CD4-positive, CD25-positive, alpha-beta regulatory T cell (primary cell): ENCODE data around the gene TTLL5. TPM values are rescaled to one million over a fixed set of nuclear protein-coding genes. Genes with fewer than 3 reads are reported as not detected.

Experiments used
- ATAC-seq, 2 donors: fragments of 150-1000 bp; cut with Tn5 transposase; one replicate each; pipeline ENCODE4 v1.10.0; 2021; ENCODE audit warnings: low read depth in 2 of 2, moderate number of reproducible peaks in 2 of 2, moderate library complexity in 1 of 2
- DNase-seq, 3 donors: peaks; one replicate each; pipeline versions ENCODE4 v3.0.0 to v3.0.0-alpha.2; 2012 to 2022; ENCODE audit warnings: mixed read lengths in 1 of 3
- H3K27ac ChIP-seq: one replicate; pipeline ENCODE4 v1.7.0; 2013; ENCODE audit warnings: mild to moderate bottlenecking, low read length; ENCODE audit not compliant: insufficient read depth, poor library complexity, severe bottlenecking
- H3K27me3 ChIP-seq: one replicate; pipeline ENCODE4 v1.7.0; 2013; ENCODE audit warnings: low read length; ENCODE audit not compliant: control insufficient read depth, insufficient read depth
- H3K36me3 ChIP-seq: one replicate; pipeline ENCODE4 v1.7.0; 2013; ENCODE audit warnings: mild to moderate bottlenecking, low read length, moderate library complexity; ENCODE audit not compliant: control insufficient read depth, insufficient read depth
- H3K4me1 ChIP-seq: 2 replicates; pipeline ENCODE4 v1.7.0; 2013; ENCODE audit warnings: mild to moderate bottlenecking, low read length; ENCODE audit not compliant: insufficient read depth, control insufficient read depth, poor library complexity, severe bottlenecking
- H3K4me3 ChIP-seq: one replicate; pipeline ENCODE4 v1.7.0; 2013; ENCODE audit warnings: low read depth, mild to moderate bottlenecking, low read length, moderate library complexity
- H3K9me3 ChIP-seq, 2 experiments: 1 replicate in 1 of 2; 2 replicates in 1 of 2; pipeline ENCODE4 v1.7.0; 2013; ENCODE audit warnings: low read length in 2 of 2, mild to moderate bottlenecking in 1 of 2, moderate library complexity in 1 of 2; ENCODE audit not compliant: control insufficient read depth in 2 of 2
- H3K27ac Mint-ChIP-seq, 3 donors: one replicate each; pipeline ENCODE4 v1.8.0; 2020 to 2022; ENCODE audit warnings: mild to moderate bottlenecking in 3 of 3, mixed read lengths in 3 of 3, moderate library complexity in 2 of 3
- H3K27me3 Mint-ChIP-seq: one replicate; pipeline ENCODE4 v1.8.0; 2022; ENCODE audit warnings: mild to moderate bottlenecking, mixed read lengths
- H3K36me3 Mint-ChIP-seq: one replicate; pipeline ENCODE4 v1.8.0; 2020; ENCODE audit warnings: mixed read lengths
- H3K4me1 Mint-ChIP-seq, 4 donors: one replicate each; pipeline ENCODE4 v1.8.0; 2020 to 2022; ENCODE audit warnings: mixed read lengths in 4 of 4, mild to moderate bottlenecking in 1 of 4
- H3K4me3 Mint-ChIP-seq, 4 donors: one replicate each; pipeline ENCODE4 v1.8.0; 2020 to 2022; ENCODE audit warnings: mild to moderate bottlenecking in 4 of 4, mixed read lengths in 4 of 4, moderate library complexity in 3 of 4
- H3K9me3 Mint-ChIP-seq, 7 donors: one replicate each; pipeline ENCODE4 v1.8.0; 2020 to 2022; ENCODE audit warnings: mixed read lengths in 7 of 7, mild to moderate bottlenecking in 3 of 7, moderate library complexity in 2 of 7
- polyA plus RNA-seq, 4 donors: library from polyadenylated mRNA; unstranded; fragments of 300-500 nt; fragmentation: Illumina TruSeq; gene quantifications; one replicate each; pipeline ENCODE4 v1.2.3, GENCODE V29; 2021
- total RNA-seq: library from RNA; stranded (reverse); gene quantifications from one replicate; pipeline ENCODE4 v1.2.3, GENCODE V29; 2022

The TTLL5 gene
- total and polyA plus RNA-seq, 5 donors from 2014 or later, result 4.9 to 39.2 (median 8.7) TPM

DNA sequence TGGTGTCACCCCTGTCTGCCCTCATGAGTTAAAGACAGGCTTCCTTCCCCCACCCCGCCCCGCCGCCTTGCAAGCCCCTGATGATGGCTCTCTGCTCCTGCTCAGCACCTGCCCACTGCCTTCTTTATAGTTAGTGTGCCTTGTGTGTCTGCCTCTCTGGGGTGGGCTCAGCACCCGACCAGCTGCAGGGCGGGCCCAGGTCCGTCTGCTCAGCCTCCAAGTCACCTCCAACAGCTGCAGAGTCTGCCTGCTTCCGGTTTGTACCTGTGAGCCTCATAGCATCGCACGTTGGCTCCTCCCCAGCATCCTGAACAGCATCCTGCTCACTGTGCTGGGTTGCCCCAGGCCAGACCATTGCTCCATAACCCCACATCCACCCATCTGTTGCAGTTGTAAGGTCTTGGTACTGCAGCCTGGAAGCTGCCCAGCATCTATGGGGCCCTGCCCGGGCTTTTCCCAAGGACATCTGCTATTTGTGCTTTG, 317.2 kb downstream of the TTLL5 start:
- peaks cover 3% of the 10 kb centered on the region for H3K36me3 Mint-ChIP-seq
- ATAC-seq, result peak; percentile 36 to 60

DNA sequence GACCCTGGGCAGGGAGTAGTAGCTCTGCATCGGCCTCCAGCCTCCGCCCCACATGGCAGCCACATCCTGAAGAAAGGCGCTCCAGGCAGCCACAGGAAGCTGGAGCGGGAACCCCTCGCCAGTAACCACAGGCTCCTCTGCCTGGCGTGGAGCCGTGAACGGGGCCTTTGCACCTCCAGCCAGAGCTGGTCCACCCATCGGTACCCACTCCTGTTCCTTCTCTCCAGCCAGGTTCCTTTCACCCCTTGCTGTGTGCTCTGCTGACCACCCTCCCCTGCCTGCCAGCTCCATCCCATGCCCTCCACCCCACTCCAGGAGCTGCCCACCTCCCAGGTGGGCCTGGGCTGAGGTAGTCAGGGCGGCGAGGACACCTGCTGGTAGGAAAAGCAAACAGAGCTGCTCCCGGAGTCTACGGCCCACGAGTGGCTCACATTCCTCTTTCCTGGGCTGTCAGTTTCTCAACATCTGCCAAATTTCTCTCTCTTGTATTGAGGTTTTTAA, 318.1 kb downstream of the TTLL5 start:
- no peaks in the 10 kb centered on the region for H3K9me3 ChIP-seq
- peak overlapping the region in 2 of 4 donors; percentile 32 to 64 for H3K4me3 Mint-ChIP-seq
- ATAC-seq, result no peak

More for the DNA sequence above, 317.2 kb downstream of the TTLL5 start:
- Histone ChIP-seq H3K36me3 (no peaks in the 10 kb centered on the region), H3K27me3 (no peaks in the 10 kb centered on the region), H3K27ac (no peak overlapping the region), H3K9me3 (no peaks in the 10 kb centered on the region), H3K4me3 (no peak overlapping the region), H3K4me1 (peaks cover 28% of the 10 kb centered on the region)
- H3K4me3 Mint-ChIP-seq, result peak overlapping the region; percentile 24 to 73 (median 54)
- no peaks in the 10 kb centered on the region for H3K9me3 Mint-ChIP-seq
- DNase-seq, result peak in 2 of 3 donors; percentile 45 to 69
- no peaks in the 10 kb centered on the region for H3K27me3 Mint-ChIP-seq
- H3K4me1 Mint-ChIP-seq, result peaks cover 7 to 43% (median 27%) of the 10 kb centered on the region in 4 donors
- peak overlapping the region in 2 of 3 donors; percentile 47 to 89 for H3K27ac Mint-ChIP-seq

DNA sequence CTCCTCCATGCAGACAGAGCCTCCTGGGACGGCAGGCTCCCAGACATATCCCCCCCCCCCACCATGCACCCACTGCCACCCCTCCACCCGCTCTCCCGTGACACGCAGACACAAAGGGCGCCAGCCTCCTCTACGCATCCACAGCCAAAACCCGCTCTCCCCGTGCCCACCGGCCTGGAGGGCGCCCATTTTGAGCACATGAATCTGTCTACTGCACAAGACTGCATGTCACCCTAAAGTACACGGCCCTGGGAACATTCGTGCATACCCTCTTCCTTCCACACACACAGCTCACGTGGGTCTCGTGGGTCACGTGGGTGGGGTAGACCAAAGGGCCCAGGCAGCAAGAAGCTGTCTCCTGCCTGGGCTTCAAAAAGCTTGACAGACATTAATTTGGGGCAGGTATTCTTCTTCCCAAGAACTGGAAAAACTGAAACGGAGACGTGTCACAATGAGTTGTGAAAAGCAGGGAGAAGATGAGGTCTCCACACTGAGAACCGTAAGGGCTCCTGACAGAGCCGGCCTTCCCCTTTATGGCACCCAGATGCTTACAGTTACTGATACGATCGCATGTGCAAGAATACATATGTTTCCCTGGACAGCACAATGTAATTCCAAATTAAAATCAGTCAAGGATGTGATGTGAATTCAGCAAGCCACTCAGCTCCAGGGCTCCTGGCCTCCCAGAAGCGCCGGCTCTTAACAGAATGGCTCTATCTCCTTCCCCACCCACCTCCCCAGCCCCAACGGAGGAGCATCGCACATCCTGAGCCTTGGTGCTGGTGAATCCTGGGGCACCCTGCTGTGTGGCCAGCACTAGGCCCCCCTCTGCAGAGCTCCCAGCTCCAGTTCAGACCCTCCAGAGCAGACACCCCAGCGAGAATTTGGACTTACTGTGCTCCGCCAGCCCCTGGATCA, 318.9 kb downstream of the TTLL5 start:
- H3K36me3 ChIP-seq, result no peaks in the 10 kb centered on the region
- peaks cover 28% of the 10 kb centered on the region for H3K4me1 ChIP-seq
- H3K27me3 ChIP-seq, result no peaks in the 10 kb centered on the region
- peaks cover 3% of the 10 kb centered on the region for H3K36me3 Mint-ChIP-seq
- DNase-seq (no peak), ATAC-seq (no peak)
- H3K4me1 Mint-ChIP-seq, result peaks cover 7 to 44% (median 28%) of the 10 kb centered on the region in 4 donors
- H3K27me3 Mint-ChIP-seq, result no peaks in the 10 kb centered on the region
- H3K4me3 Mint-ChIP-seq, result peak overlapping the region in 2 of 4 donors; percentile 41 to 64
- H3K27ac ChIP-seq, result no peak overlapping the region
- no peaks in the 10 kb centered on the region for H3K9me3 ChIP-seq
- peak overlapping the region in 2 of 3 donors; percentile 26 to 89 for H3K27ac Mint-ChIP-seq
- H3K4me3 ChIP-seq, result no peak overlapping the region
- no peaks in the 10 kb centered on the region for H3K9me3 Mint-ChIP-seq

More for the DNA sequence above, 318.1 kb downstream of the TTLL5 start:
- peak in 1 of 3 donors; percentile 9 for DNase-seq
- no peaks in the 10 kb centered on the region for H3K9me3 Mint-ChIP-seq
- Histone ChIP-seq H3K27me3 (no peaks in the 10 kb centered on the region), H3K4me1 (peaks cover 28% of the 10 kb centered on the region), H3K27ac (no peak overlapping the region), H3K36me3 (no peaks in the 10 kb centered on the region), H3K4me3 (no peak overlapping the region)
- peaks cover 3% of the 10 kb centered on the region for H3K36me3 Mint-ChIP-seq
- H3K27ac Mint-ChIP-seq, result no peak overlapping the region
- no peaks in the 10 kb centered on the region for H3K27me3 Mint-ChIP-seq
- H3K4me1 Mint-ChIP-seq, result peaks cover 7 to 43% (median 27%) of the 10 kb centered on the region in 4 donors

DNA sequence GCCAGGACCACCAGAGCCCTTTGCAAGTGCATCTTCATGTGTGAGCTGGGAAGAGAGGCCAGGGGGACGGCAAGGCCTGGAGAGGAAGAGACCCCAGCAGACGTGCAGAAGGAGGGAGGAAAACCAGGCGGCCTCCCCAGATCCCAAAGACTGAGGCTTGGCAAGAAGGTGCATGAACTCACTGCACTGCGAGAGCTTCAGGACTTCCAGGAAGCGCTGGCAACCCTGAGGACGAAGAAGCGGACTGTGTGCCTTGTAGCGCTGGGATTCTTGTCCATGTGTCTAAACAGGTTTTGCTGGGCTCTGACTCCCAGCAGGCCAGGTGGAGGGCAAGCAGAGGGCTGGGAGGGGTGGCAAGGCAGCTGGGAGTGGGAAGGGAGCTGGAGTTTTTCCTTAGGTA, 319.8 kb downstream of the TTLL5 start:
- H3K27ac ChIP-seq, result no peak overlapping the region
- ATAC-seq (no peak), DNase-seq (no peak)
- Mint-ChIP-seq H3K27me3 (no peaks in the 10 kb centered on the region), H3K4me3 (peak overlapping the region in 3 of 4 donors; percentile 82 to 88 (median 88)), H3K27ac (peak overlapping the region in 2 of 3 donors; percentile 89 to 96), H3K9me3 (no peaks in the 10 kb centered on the region), H3K4me1 (peaks cover 7 to 52% (median 33%) of the 10 kb centered on the region in 4 donors), H3K36me3 (peaks cover 3% of the 10 kb centered on the region)
- peak overlapping the region; percentile 80 for H3K4me3 ChIP-seq
- no peaks in the 10 kb centered on the region for H3K27me3 ChIP-seq
- peaks cover 32% of the 10 kb centered on the region for H3K4me1 ChIP-seq
- H3K9me3 ChIP-seq, result no peaks in the 10 kb centered on the region
- no peaks in the 10 kb centered on the region for H3K36me3 ChIP-seq

DNA sequence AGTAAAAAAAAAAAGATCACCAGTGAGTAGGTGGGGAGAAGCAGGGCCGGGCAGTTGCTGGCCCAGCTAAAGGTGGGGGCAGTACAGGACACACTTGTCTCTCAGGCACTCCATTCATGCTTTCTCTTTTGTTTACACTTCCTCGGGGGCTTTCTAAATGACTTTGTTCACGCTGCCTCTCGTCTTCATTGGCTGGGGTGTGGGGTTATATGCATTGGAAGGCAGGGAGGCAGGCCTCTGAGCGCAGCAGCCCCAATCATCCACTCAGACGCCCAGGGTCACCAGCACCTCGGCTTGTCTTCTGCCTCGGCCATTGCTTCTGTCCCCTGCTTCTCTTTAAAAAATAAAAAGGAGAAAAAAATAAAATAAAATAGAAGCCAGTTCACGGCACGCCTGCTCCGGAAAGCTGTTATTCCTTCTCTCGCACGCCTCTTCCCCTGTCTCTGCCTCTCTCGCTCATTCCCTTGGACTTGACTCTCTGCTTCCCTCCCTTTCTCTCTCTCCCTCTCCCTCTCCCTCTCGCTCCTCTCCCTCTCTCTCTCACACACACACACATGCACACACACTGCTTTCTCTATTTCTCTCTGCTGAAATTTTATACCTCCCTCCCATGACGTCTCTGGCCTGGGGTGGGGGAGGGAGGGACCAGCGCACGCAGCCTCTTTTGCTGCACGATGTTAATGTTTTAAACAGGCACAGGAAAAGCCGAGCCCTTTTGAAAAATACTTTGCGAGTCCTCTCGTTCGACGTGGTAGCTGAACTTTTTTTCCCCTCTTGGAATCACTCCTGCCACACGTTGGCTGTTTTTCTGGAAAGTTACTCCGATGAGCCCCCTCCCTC, 320.6 kb downstream of the TTLL5 start, which contains the start of gene TGFB3:
Gene TGFB3 (minus strand): TSS at position 570 of the 840 bp plus-strand sequence. CDS start 1,102 bp downstream, outside the sequence.
- ATAC-seq (peak; percentile 36 to 47), DNase-seq (peak; percentile 32 to 77 (median 63))
- peak within 1 kb of the TSS; percentile 89 to 96 (median 91) for H3K27ac Mint-ChIP-seq
- H3K4me3 Mint-ChIP-seq, result peak within 1 kb of the TSS; percentile 82 to 92 (median 88)
- no peaks in the 10 kb centered on the region for H3K27me3 Mint-ChIP-seq
- H3K27ac ChIP-seq, result peak within 1 kb of the TSS; percentile 68
- H3K9me3 ChIP-seq, result no peaks in the 10 kb centered on the region
- peaks cover 12 to 59% (median 36%) of the 10 kb centered on the region in 4 donors for H3K4me1 Mint-ChIP-seq
- peaks cover 39% of the 10 kb centered on the region for H3K4me1 ChIP-seq
- H3K27me3 ChIP-seq, result no peaks in the 10 kb centered on the region
- no peaks in the 10 kb centered on the region for H3K9me3 Mint-ChIP-seq
- peak within 1 kb of the TSS; percentile 80 for H3K4me3 ChIP-seq
- H3K36me3 ChIP-seq, result no peaks in the 10 kb centered on the region
- H3K36me3 Mint-ChIP-seq, result peaks cover 3% of the 10 kb centered on the region

DNA sequence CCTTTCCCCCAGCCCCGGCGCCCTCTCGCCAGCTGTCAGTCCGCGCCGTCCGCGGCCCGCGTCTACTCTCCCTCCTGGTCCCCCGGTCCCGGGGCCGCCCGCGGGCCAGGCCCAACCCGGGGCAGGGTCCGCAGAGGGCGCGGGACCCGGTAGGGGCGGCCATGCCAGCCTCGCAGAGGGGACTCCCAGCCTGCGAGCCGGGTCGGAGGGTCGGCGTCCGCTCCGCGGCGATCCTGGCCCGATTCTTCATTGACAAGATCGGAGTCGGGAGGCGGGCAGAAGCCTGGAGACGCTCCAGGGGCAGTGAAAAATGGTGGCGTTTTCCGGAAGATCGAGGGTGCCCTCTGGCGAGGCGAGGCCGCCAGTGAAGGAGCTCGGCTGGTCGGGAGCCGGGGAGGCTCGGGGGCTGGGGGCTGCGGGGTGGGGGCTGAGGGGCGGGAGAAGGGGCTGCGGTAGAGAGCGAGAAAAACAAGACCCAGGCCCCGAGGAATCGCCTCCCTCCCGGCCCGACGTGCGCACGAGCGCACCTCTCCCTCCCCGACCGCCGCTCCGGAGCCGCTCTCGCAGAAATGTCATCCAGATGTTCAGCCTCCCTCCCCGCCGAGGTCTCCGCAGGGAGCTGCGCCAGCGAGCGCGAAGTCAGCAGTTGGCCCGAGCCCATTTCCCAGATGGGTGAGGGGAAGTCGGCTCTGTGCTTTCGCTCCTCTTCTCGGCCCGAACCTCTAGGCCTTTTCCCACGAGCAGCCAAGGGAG, 321.4 kb downstream of the TTLL5 start:
- Mint-ChIP-seq H3K36me3 (peaks cover 3% of the 10 kb centered on the region), H3K27me3 (no peaks in the 10 kb centered on the region), H3K9me3 (no peaks in the 10 kb centered on the region), H3K27ac (peak overlapping the region; percentile 89 to 96 (median 91)), H3K4me1 (peaks cover 14 to 62% (median 39%) of the 10 kb centered on the region in 4 donors), H3K4me3 (peak overlapping the region; percentile 82 to 92 (median 88))
- H3K36me3 ChIP-seq, result no peaks in the 10 kb centered on the region
- DNase-seq (peak; percentile 67 to 79 (median 77)), ATAC-seq (peak; percentile 67 to 75)
- H3K4me3 ChIP-seq, result peak overlapping the region; percentile 80
- no peaks in the 10 kb centered on the region for H3K27me3 ChIP-seq
- no peaks in the 10 kb centered on the region for H3K9me3 ChIP-seq
- H3K27ac ChIP-seq, result peak overlapping the region; percentile 68
- peaks cover 39% of the 10 kb centered on the region for H3K4me1 ChIP-seq
